ENCODE data around the gene AKR1E2. TPM values are rescaled to one million over a fixed set of nuclear protein-coding genes. Genes with fewer than 3 reads are reported as not detected.

AKR1E2 gene
- total RNA-seq, 1 donor from 2014 or later, result 6.2 TPM

DNA sequence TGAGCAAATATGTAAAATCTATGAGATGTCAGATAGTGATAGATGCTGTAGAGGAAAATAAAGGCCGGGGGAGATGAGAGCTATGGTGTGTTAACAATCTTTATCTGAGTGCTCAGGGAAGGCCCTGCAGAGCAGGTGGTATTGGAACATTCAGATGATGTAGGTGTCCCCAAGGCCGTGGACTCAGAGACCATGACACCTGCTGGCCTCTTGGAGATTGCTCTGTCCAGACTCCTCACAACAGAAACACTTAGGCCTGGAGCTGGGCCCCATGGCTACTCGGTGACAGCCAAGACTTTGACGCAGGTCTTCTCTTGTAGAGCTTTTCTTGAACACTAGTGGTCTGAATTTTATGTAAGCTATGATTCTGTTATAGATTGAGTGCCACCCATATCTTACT lies 13.3 kb downstream of the AKR1E2 start:
- Mint-ChIP-seq H3K27me3 (ENCODE audit: unreplicated experiment) (peaks cover 12% of the 10 kb centered on the region), H3K4me3 (ENCODE audit: unreplicated experiment) (no peak overlapping the region), H3K27ac (ENCODE audit: unreplicated experiment) (no peak overlapping the region), H3K36me3 (ENCODE audit: low read depth, unreplicated experiment) (peaks cover 23% of the 10 kb centered on the region), H3K4me1 (ENCODE audit: unreplicated experiment) (no peaks in the 10 kb centered on the region), H3K9me3 (ENCODE audit: unreplicated experiment) (no peaks in the 10 kb centered on the region)
- DNase-seq (ENCODE audit: low spot score), result no peak
- no peak for TF ChIP-seq CTCF (IDR thresholded peaks at IDR 0.05; ENCODE audit: unreplicated experiment)

DNA sequence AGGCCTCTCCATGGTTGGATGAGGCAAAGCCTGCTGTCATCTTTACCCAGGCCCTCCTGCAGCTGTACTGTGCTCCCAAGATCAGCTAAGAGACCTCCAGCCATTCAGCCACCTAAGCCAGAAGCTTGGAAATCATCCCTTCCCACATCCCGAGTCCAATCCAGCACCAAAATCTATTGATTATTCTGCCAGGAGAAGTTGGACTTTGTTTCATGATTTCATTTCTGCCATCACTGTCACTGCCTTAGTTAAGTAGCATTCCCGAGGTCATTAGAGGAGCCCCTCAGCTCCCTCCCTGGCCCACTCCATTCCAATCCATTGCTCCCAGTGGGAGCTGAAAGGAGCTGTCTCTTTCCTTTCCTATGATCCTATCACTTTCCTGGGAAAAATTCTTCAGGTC lies 14.1 kb downstream of the AKR1E2 start:
- Mint-ChIP-seq H3K27ac (ENCODE audit: unreplicated experiment) (no peak overlapping the region), H3K27me3 (ENCODE audit: unreplicated experiment) (peaks cover 14% of the 10 kb centered on the region), H3K36me3 (ENCODE audit: low read depth, unreplicated experiment) (peaks cover 23% of the 10 kb centered on the region), H3K4me1 (ENCODE audit: unreplicated experiment) (no peaks in the 10 kb centered on the region), H3K9me3 (ENCODE audit: unreplicated experiment) (no peaks in the 10 kb centered on the region), H3K4me3 (ENCODE audit: unreplicated experiment) (no peak overlapping the region)
- DNase-seq (ENCODE audit: low spot score), result no peak
- no peak for TF ChIP-seq CTCF (IDR thresholded peaks at IDR 0.05; ENCODE audit: unreplicated experiment)

- Mint-ChIP-seq H3K9me3 (ENCODE audit: unreplicated experiment) (no peaks in the 10 kb centered on the region), H3K27ac (ENCODE audit: unreplicated experiment) (no peak overlapping the region), H3K4me1 (ENCODE audit: unreplicated experiment) (no peaks in the 10 kb centered on the region), H3K36me3 (ENCODE audit: low read depth, unreplicated experiment) (peaks cover 19% of the 10 kb centered on the region), H3K4me3 (ENCODE audit: unreplicated experiment) (peak overlapping the region; percentile 75), H3K27me3 (ENCODE audit: unreplicated experiment) (peaks cover 14% of the 10 kb centered on the region)
- no peak for TF ChIP-seq CTCF (IDR thresholded peaks at IDR 0.05; ENCODE audit: unreplicated experiment)
- DNase-seq (ENCODE audit: low spot score), result no peak
Measured at GRCh38 chr10:4843525-4844180, 17.6 kb downstream of the AKR1E2 start.

- no peak for DNase-seq (ENCODE audit: low spot score)
- TF ChIP-seq CTCF (IDR thresholded peaks at IDR 0.05; ENCODE audit: unreplicated experiment), result no peak
- Mint-ChIP-seq H3K4me1 (ENCODE audit: unreplicated experiment) (peaks cover 5% of the 10 kb centered on the region), H3K27me3 (ENCODE audit: unreplicated experiment) (peaks cover 12% of the 10 kb centered on the region), H3K4me3 (ENCODE audit: unreplicated experiment) (no peak overlapping the region), H3K36me3 (ENCODE audit: low read depth, unreplicated experiment) (peaks cover 19% of the 10 kb centered on the region), H3K9me3 (ENCODE audit: unreplicated experiment) (no peaks in the 10 kb centered on the region), H3K27ac (ENCODE audit: unreplicated experiment) (no peak overlapping the region)
Measured at GRCh38 chr10:4844864-4845263, 18.9 kb downstream of the AKR1E2 start.

GRCh38 chr10:4845766-4846165 lies 19.8 kb downstream of the AKR1E2 start:
- Mint-ChIP-seq H3K4me3 (ENCODE audit: unreplicated experiment) (no peak overlapping the region), H3K9me3 (ENCODE audit: unreplicated experiment) (no peaks in the 10 kb centered on the region), H3K4me1 (ENCODE audit: unreplicated experiment) (peaks cover 8% of the 10 kb centered on the region), H3K36me3 (ENCODE audit: low read depth, unreplicated experiment) (peaks cover 19% of the 10 kb centered on the region), H3K27me3 (ENCODE audit: unreplicated experiment) (peaks cover 12% of the 10 kb centered on the region), H3K27ac (ENCODE audit: unreplicated experiment) (no peak overlapping the region)
- DNase-seq (ENCODE audit: low spot score), result no peak
- TF ChIP-seq CTCF (IDR thresholded peaks at IDR 0.05; ENCODE audit: unreplicated experiment), result no peak
